ENCODE results near the gene TPSG1. TPM values are rescaled to one million over a fixed set of nuclear protein-coding genes. Genes with fewer than 3 reads are reported as not detected.
A peak's percentile ranks its signal among the peaks of the same experiment; 100 is the strongest.
"Not testable (repeated sequence)": the region's sequence is repeated elsewhere in the genome, so short reads cannot be mapped to it uniquely, and the experiment has no call there.

The TPSG1 gene
- total RNA-seq: 10 to 100 TPM; 32.6 to 34.3 TPM

GRCh38 chr16:1225051-1225451 is at the start of gene TPSG1:
Gene TPSG1, minus strand, starts transcription at chr16:1225268. Its CDS starts 16 bp downstream, at chr16:1225252.
- Histone ChIP-seq H3K9ac (ENCODE audit: low read depth in 2 of 2, low read length in 2 of 2) (no peak within 1 kb of the TSS), H3K36me3 (no peaks in the 10 kb centered on the region), H3K27ac (no peak within 1 kb of the TSS), H3K4me3 (no peak within 1 kb of the TSS), H3K9me3 (no peaks in the 10 kb centered on the region), H3K27me3 (no peaks in the 10 kb centered on the region), H3K4me1 (no peaks in the 10 kb centered on the region)
- no peak for TF ChIP-seq CTCF (IDR thresholded peaks at IDR 0.05)
- DNase-seq: peak; percentile 27
- intact Hi-C loops (cut with DNase I): no loop called here

- no peak overlapping the region for H3K4me3 ChIP-seq
- H3K4me1 ChIP-seq: peaks cover 5% of the 10 kb centered on the region
- H3K9me3 ChIP-seq: no peaks in the 10 kb centered on the region
- H3K9ac ChIP-seq (ENCODE audit: low read depth in 2 of 2, low read length in 2 of 2): no peak overlapping the region
- no peak for DNase-seq
- H3K27ac ChIP-seq: no peak overlapping the region
- no peaks in the 10 kb centered on the region for H3K36me3 ChIP-seq
- intact Hi-C loops (cut with DNase I): no loop called here
- no peak for TF ChIP-seq CTCF (IDR thresholded peaks at IDR 0.05)
- peaks cover 4% of the 10 kb centered on the region for H3K27me3 ChIP-seq
Observed at GRCh38 chr16:1274767-1275166, 49.7 kb upstream of the TPSG1 start.

GRCh38 chr16:1273816-1274215 is 48.7 kb upstream of the TPSG1 start:
- Histone ChIP-seq H3K27ac (no peak overlapping the region), H3K27me3 (peaks cover 4% of the 10 kb centered on the region), H3K4me3 (no peak overlapping the region), H3K9me3 (no peaks in the 10 kb centered on the region), H3K4me1 (peaks cover 5% of the 10 kb centered on the region), H3K36me3 (no peaks in the 10 kb centered on the region), H3K9ac (ENCODE audit: low read depth in 2 of 2, low read length in 2 of 2) (no peak overlapping the region)
- TF ChIP-seq CTCF (IDR thresholded peaks at IDR 0.05): no peak
- DNase-seq: no peak
- intact Hi-C loops (cut with DNase I): no loop called here

GRCh38 chr16:1272453-1273198 is 47.6 kb upstream of the TPSG1 start:
- intact Hi-C loops (cut with DNase I): no loop called here
- no peaks in the 10 kb centered on the region for H3K27me3 ChIP-seq
- no peaks in the 10 kb centered on the region for H3K9me3 ChIP-seq
- peaks cover 5% of the 10 kb centered on the region for H3K4me1 ChIP-seq
- no peak overlapping the region for H3K4me3 ChIP-seq
- H3K27ac ChIP-seq: no peak overlapping the region
- no peak for DNase-seq
- no peak for TF ChIP-seq CTCF (IDR thresholded peaks at IDR 0.05)
- no peak overlapping the region for H3K9ac ChIP-seq (ENCODE audit: low read depth in 2 of 2, low read length in 2 of 2)
- no peaks in the 10 kb centered on the region for H3K36me3 ChIP-seq

GRCh38 chr16:1271724-1272413 is 46.8 kb upstream of the TPSG1 start:
- intact Hi-C loops (cut with DNase I); H3K27ac ChIP-seq; H3K36me3 ChIP-seq; H3K9me3 ChIP-seq; H3K4me1 ChIP-seq; H3K27me3 ChIP-seq; H3K4me3 ChIP-seq: not testable (repeated sequence)
- peak overlapping the region in 1 of 2 donors; percentile 24 for H3K9ac ChIP-seq (ENCODE audit: low read depth in 2 of 2, low read length in 2 of 2)
- DNase-seq: peak; percentile 37

GRCh38 chr16:1271380-1271723 is 46.3 kb upstream of the TPSG1 start:
- TF ChIP-seq CTCF (IDR thresholded peaks at IDR 0.05): no peak
- no peak for DNase-seq
- Histone ChIP-seq H3K4me3 (no peak overlapping the region), H3K4me1 (peaks cover 5% of the 10 kb centered on the region), H3K27ac (no peak overlapping the region), H3K9ac (ENCODE audit: low read depth in 2 of 2, low read length in 2 of 2) (peak overlapping the region in 1 of 2 donors; percentile 24), H3K36me3 (no peaks in the 10 kb centered on the region), H3K27me3 (no peaks in the 10 kb centered on the region), H3K9me3 (no peaks in the 10 kb centered on the region)
- intact Hi-C loops (cut with DNase I): no loop called here

GRCh38 chr16:1269418-1269817 is 44.4 kb upstream of the TPSG1 start:
- H3K27ac ChIP-seq; intact Hi-C loops (cut with DNase I): not testable (repeated sequence)

More at GRCh38 chr16:1269418-1269817, 44.4 kb upstream of the TPSG1 start:
- not testable (repeated sequence) for H3K9ac ChIP-seq (ENCODE audit: low read depth in 2 of 2, low read length in 2 of 2); DNase-seq; H3K36me3 ChIP-seq; H3K4me3 ChIP-seq; H3K27me3 ChIP-seq; H3K4me1 ChIP-seq; H3K9me3 ChIP-seq

All from colonic mucosa (tissue), 4 donors.